HepG2 (cell line): ENCODE results near the gene SMIM24.

ENCODE experiments used
- RFX1 ChIP-seq: fragments of 450-650 bp; IDR thresholded peaks from 2 replicates; pipeline ENCODE4 v1.6.1; 2017
- SMAD3 ChIP-seq: sonication (generic); formaldehyde crosslinking; IDR thresholded peaks from 2 replicates; pipeline ENCODE4 v1.4.0; 2020; ENCODE audit warnings: missing genetic modification reagents
- ZNF563 ChIP-seq: sonication (generic); formaldehyde crosslinking; IDR thresholded peaks from 2 replicates; pipeline ENCODE4 v1.8.0; 2022; ENCODE audit warnings: mild to moderate bottlenecking, moderate library complexity, missing genetic modification reagents

DNA sequence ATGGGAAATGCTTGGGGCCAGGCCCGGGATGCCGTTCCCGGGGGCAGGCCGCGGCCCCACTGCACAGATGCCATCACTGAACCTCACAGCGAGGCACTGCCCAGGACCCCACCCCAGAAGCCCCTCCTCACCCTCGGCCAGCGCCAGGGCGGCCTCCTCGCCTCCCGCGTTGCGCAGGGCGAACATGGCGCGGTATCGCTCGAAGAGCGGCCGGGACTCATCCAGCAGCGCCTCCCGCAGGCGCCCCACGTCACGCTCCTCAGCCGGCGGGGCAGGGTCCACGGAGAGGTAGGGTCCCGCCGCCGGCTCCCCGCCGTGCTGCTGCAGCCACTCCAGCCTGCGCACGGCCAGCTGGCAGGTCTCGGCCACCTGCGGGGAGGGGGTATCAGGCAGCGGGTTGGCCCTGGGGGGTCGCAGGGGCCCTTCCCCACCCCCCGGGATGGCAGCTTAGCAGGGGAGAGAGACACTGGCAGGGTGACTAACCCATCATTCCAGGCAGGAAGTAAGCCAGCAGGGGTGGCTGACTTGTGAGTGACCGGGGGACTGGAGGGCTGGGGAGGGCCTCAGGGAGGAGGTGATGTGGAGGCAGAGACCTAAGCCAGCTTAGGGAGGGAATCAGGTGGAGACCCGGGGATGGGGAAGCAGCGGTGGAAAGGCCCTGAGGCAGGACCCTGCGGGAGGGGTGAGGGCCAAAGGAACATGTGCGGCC lies 12.0 kb upstream of the SMIM24 start:
- TF ChIP-seq RFX1 (no peak), SMAD3 (CRISPR knock-in tag) (no peak), ZNF563 (no peak)
